Fibroblast of the aortic adventitia (primary cell): ENCODE results near the gene KLF7. TPM values are rescaled to one million over a fixed set of nuclear protein-coding genes. Genes with fewer than 3 reads are reported as not detected.

Experiments
- DNase-seq: peaks from one replicate; pipeline ENCODE4 v3.0.0-alpha.2; 2010; ENCODE audit warnings: low read depth
- H3K4me3 ChIP-seq: 2 replicates; pipeline ENCODE4 v1.5.1; 2011; ENCODE audit warnings: low read depth, mild to moderate bottlenecking, control low read depth, low read length, moderate library complexity
- CTCF ChIP-seq: IDR thresholded peaks from 2 replicates; pipeline ENCODE4 v1.5.1; 2011; ENCODE audit warnings: mild to moderate bottlenecking, low read length, control low read depth, inconsistent platforms; ENCODE audit not compliant: insufficient read depth
- total RNA-seq: library from RNA; depleted of rRNA; stranded (reverse); fragments of >200 nt; gene quantifications from 2 replicates; pipeline ENCODE4 v1.2.3, GENCODE V29; 2012; ENCODE audit warnings: low replicate concordance

Gene KLF7
- total RNA-seq, 1 donor, result 38.5 TPM

- no peak for DNase-seq
- no peak overlapping the region for H3K4me3 ChIP-seq
- TF ChIP-seq CTCF, result no peak
These were observed 73.8 kb downstream of the KLF7 start for GRCh38 chr2:207091928-207092327.

- no peak for TF ChIP-seq CTCF
- H3K4me3 ChIP-seq, result no peak overlapping the region
- peak; percentile 61 for DNase-seq
These were observed 74.6 kb downstream of the KLF7 start for GRCh38 chr2:207091176-207091575.

GRCh38 chr2:207090389-207090788, 75.4 kb downstream of the KLF7 start:
- H3K4me3 ChIP-seq, result no peak overlapping the region
- no peak for TF ChIP-seq CTCF
- DNase-seq, result no peak

- no peak for TF ChIP-seq CTCF
- no peak for DNase-seq
- no peak overlapping the region for H3K4me3 ChIP-seq
These were observed 76.9 kb downstream of the KLF7 start for GRCh38 chr2:207088839-207089238.

GRCh38 chr2:207088276-207088675, 77.5 kb downstream of the KLF7 start:
- H3K4me3 ChIP-seq, result no peak overlapping the region
- TF ChIP-seq CTCF, result no peak

GRCh38 chr2:207087046-207087902, 78.5 kb downstream of the KLF7 start:
- no peak overlapping the region for H3K4me3 ChIP-seq
- no peak for TF ChIP-seq CTCF
- no peak for DNase-seq

More at GRCh38 chr2:207088276-207088675, 77.5 kb downstream of the KLF7 start:
- no peak for DNase-seq

GRCh38 chr2:207086136-207086535, 79.6 kb downstream of the KLF7 start:
- H3K4me3 ChIP-seq, result no peak overlapping the region
- DNase-seq, result no peak

More at GRCh38 chr2:207086136-207086535, 79.6 kb downstream of the KLF7 start:
- no peak for TF ChIP-seq CTCF
